IPS-NIHi7 (cell line): ENCODE measurements around the gene OR51D1.

Source experiments
- DNase-seq: peaks from one replicate; pipeline ENCODE4 v3.0.0; 2012; ENCODE audit warnings: mixed read lengths; ENCODE audit errors: extremely low spot score

The OR51D1 gene

DNA sequence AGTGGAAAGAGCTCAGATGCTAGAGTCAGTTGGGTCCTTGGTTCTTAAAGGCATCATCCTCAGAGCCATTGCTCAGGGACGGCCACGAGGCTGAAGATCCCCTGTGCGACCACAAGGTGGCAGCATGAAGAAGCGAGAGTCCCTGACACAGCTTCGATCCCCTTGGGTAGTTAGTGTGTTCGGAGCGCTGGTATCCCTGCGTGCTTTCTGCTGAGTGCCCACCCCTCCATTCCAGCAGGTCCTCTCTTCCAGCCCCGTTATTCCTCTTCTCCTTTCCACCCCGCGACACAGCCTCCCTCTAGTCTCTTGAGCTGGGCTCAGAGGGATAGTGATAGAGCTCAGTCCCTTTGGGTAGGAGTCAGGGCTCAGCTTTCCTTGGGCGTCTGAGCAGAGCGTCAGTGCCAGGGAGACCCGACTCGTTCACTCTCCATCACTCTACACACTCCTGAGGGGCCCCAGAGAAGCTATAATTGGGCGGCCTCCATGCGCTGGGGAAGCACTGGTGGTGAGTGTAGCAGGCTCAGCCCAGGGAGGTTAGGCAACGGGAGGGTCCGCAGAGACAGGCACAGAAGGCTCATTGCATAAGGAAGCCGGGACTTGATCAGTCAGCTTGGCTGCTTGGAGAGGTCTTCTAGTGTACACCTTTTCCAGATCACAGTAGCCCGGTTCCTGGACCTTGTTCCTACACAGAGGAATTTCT lies at the start of gene OR51D1:
Gene OR51D1, plus strand, starts transcription at position 516 of the 700 bp plus-strand sequence. CDS start 2,314 bp downstream, outside the sequence.
- peak; percentile 92 for DNase-seq

DNA sequence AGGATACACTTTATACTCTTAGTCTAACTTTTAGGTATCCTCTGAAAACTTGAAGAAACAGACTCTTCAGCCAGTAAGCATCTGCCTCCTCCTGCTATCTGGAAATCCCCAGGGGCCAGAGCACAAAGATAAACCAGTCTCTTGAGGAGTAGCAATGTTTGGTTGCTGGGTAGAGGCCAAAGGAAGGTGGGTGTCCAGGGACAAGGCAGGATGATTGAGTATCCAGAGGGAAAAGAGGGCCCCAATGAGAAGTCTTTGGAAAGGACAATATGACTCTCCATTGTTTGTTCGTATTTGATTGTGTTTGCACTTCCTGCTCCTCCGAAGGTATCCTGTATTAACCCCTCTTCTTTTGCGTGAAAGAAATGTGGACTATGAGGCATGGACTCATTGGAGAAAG lies 48.3 kb upstream of the OR51D1 start:
- no peak for DNase-seq

GRCh38 chr11:4593739-4594138 lies 43.5 kb upstream of the OR51D1 start, which contains the start of gene OR52I1:
OR52I1 (plus strand) TSS chr11:4594039; CDS start chr11:4594039, 0 bp downstream.
- DNase-seq, result no peak

DNA sequence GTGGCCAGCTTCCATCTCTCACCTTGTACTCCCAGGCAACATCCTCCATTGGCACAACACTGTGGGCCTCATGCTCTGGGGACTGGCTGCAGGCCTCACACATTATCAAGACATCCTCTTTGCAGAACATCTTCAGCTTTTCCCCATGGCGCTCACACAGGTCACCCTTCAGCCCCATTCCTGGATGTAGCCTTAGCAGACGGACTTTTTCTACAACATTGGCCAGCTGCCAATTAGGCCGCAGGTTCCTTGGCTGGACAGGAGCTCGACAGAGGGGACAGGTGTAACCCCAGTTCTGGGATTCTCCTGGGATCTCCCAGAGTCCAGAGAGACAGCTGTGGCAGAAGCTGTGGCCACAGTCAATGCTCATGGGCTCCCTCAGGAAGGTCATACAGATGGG lies 32.2 kb upstream of the OR51D1 start:
- DNase-seq, result no peak

DNA sequence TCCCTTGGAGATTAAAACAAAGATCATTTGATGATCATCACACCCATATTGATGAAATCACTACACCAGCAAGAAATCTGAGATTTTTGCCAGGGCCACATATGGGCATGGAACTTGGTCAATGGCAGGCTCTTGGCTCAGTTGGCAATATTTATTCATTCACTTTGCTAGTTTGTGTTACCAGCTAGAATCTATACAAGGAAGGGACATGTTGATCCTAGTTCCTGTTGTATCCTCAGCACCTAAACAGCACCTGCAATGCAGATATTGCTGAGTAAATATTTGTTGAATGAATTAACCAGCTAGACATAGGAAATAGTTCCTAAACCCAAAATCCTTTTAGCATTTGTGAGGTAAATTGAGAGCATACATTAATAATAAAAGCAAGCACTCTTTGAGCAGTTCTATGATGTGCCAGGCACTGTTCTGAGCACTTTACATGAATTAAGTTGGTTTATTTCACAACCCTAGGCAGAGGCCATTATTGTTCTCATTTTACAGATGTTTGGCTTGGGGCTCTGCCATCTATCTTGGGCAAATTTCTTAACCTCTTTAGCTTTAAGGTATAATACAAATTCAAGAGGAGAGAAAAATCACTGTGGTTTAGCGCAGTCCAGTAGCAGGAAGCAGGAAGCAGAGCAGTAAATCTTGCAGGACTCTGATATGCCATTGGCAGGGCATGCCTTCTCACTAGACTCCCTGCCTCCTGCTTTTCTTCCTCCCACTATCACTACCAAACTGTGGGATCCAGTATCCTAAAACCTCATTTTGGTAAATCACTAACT lies 30.9 kb upstream of the OR51D1 start:
- no peak for DNase-seq

DNA sequence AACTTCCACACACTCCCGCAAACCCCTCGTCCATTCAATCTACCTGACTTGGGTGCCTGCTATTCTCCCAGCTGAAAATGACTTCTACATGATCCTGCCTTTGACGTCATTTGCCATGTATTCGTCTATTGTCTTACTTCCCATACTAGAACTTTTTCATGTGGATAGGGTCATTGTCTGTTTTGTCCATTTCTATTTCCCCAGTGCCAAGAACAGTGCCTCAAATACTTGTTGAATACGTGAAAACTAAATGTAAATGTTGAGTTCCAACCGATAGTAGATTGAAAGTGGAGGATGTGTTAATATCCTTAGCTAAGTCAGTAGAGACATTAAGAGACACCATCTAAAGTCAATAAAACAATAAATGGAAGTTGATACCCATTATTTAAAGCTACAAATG lies 30.2 kb upstream of the OR51D1 start:
- DNase-seq, result no peak

DNA sequence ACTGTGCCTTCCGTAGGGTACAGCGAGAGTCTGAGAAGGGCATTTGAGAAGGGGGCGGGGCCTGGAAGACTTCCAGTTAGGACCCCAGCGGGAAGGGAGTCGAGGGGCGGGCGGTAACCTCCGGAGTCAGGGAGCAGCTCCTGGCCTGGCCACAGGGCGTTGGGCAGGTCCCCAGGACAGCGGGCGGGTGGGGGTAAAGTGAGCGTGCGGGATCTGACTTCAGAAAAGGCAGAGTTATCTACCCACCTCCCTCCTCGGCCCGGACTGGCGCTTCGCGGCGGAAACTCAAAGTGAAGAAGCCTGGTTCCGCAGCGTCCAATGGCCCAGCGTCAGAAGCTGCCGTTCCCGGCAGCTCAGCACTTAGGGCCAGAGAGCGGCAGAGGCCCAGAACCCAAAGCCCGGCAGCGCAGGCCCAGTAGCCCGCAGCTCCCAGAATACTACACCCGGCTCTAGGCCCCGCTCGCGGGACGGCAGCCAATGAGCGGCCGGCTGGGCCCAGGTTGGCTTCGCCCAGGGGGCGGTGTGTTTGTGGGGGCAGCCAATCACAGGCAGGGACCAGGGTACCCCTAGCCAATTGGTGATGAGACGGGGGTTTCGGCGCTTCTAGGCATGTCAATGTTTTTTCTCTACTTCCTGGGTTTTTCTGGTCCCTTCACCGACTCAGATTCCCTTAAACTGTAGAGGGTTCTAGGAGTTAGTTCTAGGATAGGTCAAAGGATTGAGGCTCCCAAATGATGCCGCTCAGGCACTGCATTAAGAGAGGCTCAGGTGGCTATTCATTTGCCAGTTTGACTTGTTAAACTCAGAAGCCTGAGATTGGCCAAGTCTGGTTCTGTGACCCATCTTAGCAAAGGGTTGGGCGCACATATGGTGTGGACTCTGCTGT lies 29.3 kb upstream of the OR51D1 start, which contains the start of gene TRIM68:
Gene TRIM68, minus strand, starts transcription at position 451 of the 886 bp plus-strand sequence. CDS start 2,727 bp downstream, outside the sequence.
- peak; percentile 99 for DNase-seq

DNA sequence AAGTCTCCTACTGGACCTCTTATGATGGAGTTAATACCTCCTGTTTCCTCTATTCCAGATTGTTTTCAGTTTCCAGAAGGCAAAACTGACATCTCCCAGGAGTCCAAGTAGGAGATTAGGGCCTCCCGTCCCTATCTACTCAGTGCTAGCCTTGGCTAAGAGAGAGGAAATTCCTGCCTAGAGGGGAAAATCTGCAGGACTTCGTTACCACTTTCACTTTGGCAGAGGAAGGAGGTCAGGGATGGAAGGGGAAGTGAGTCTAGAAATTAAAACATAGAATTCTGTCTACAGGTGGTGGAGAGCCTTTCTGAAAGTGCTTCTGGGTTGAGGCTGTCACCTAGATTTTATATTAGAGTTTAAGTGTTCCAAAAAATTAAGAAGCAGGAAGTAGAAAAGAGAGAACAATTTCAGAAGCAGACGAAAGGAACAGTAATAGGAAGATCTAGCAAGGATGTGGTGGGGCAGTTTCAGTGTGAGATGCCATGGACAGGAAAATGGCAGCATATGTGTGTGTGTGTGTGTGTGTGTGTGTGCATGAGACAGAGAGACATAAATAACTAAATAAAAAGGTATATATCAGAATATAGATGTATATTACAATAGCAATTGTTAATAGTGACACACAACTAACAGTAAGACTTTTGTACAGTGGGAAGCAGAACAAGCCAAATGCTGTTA lies 26.9 kb upstream of the OR51D1 start:
- DNase-seq, result no peak

DNA sequence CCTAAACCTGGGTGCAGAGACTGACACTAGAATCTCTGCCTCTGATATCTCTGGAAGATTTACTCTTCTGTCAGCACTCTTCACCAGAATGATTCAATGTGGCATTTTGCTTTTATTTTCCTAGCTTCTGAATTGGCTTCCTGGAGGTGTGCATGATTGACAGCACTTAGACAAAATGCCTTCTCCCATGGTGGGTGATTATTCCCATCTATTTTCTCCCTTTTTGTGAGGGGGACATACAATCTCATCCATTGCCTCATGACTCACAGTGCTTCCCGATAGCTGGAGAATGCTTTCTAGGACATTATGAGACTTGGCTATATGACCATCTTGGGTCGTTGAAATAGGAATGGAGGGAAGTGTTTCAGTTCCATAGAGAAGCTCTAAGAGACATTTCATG lies 25.3 kb upstream of the OR51D1 start:
- DNase-seq, result no peak

DNA sequence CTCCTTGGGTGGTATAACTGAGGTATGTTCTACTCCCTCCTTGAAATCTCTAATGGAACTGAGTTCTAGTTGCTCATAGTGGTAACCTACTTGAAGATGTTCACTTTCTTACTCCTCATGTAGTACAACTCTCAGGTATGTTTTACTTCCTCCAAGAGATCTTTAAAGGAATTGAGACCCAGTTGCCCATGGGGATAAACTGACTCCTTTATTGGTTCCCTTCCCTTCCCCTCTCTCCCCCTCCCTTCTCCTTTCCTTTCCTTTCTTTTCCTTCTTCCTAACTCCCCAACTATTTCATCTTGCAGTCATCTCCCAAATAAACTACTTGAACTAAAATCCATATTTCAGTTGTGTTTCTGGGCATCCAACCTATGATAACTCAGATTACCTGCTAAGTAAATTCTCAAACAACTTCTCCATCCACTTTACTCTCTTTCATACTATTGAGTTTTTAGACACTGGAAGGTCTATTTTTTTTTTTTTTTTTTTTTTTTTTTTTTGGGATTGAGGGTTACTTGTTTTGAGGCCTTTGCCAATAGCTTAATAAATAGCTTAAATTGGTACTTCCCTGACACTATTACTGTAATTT lies 21.3 kb upstream of the OR51D1 start:
- no peak for DNase-seq

DNA sequence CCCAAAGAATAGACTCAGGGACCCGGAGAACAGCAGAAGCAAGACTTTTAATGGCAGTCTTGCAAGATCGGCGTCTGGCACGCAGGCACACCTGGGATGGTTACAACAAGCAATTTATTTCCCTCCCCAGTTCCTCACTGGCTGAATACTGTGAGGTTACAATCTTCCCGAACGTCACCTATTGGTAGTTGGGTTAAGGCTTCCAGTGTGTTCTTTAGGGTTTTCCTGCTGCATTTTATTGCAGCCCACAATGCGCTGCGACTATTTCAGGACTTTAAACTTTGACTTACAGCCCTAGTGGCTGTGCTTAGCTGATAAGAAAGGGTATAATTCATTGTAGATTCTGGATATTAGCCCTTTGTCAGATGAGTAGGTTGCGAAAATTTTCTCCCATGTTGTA lies 17.8 kb upstream of the OR51D1 start:
- no peak for DNase-seq

DNA sequence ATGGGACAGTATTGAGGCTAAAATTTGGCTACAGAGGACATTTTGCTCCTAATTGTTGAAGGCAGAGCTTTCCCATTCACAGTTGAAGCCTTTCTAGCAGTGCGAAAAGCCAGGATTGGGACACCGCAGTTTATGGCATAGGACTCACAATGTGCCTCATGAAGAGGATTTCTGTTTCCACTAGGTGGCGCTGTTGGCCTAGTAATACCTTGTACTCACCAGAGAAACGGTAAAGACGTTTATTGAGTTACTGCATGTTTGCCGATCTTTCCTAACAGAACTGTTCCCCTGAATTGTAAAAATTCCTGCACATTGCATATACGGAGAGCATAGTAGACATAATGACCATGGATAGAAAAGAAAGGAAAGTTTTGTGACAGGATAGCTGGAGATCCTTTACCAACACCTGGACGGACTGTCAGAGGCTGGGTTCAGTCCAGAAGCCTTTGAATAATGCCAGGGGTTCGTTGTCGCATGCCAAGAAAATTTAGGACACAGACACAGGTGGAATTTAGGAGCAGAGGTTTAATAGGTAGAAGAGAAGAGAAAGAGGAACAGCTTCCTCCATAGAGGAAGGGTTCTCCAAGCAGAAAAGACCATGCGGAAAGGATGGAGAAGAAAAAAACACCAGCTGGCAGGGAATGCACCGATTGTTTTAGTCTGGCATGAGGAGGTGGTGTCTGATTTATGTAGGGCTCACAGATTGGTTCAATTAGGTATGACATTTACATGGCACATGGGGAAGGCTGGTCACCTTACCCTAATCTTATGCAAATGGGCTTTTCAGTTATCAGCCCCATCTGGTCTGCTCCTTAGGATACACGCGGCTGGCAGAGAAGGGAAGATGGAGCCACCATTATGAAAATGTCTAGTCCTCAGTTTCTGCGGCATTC lies 10.8 kb upstream of the OR51D1 start:
- peak; percentile 54 for DNase-seq

DNA sequence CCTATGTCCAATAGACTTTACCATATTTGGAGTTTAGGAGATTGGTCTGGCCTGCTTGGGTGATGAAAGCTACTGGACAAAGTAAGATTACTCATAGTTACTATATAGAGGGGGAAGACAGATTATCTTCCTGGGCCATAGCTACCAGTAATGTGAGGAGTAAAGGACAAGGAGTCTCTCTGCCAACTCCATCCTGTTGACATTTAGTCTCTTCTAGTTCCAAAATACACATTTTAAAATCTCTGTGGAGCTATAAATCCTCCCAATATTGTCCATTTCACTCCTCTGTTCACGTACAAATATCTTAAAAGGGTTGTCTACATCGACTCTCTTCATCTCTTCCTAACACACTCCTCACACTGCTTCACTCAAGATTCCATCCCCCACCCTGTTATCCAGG lies 1.1 kb upstream of the OR51D1 start:
- no peak for DNase-seq

GRCh38 chr11:4637662-4638047 lies 378 bp downstream of the OR51D1 start:
- no peak for DNase-seq

DNA sequence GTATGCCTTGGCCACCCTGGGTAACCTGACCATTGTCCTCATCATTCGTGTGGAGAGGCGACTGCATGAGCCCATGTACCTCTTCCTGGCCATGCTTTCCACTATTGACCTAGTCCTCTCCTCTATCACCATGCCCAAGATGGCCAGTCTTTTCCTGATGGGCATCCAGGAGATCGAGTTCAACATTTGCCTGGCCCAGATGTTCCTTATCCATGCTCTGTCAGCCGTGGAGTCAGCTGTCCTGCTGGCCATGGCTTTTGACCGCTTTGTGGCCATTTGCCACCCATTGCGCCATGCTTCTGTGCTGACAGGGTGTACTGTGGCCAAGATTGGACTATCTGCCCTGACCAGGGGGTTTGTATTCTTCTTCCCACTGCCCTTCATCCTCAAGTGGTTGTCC lies 2.7 kb downstream of the OR51D1 start:
- DNase-seq, result no peak

- no peak for DNase-seq
These were observed 4.2 kb downstream of the OR51D1 start for GRCh38 chr11:4641501-4641900.

DNA sequence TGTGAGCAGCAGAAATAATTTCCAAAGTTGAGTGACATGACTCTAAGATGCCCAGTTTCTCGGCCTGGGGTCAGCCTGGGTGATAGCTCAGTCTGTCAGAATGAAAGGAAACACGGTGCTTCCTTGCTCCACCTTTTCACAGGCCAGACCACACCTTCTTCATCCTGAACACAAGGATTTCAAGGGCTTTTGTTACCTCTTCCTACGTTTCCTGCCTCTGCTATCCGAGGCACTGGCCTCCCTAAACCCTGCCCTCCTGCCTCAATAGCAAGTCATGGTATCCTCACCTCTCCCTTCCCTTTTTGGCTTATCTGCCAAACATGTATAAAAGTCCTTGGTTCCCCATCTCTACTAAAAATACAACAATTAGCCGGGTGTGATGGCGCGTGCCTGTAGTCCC lies 4.8 kb downstream of the OR51D1 start:
- no peak for DNase-seq

DNA sequence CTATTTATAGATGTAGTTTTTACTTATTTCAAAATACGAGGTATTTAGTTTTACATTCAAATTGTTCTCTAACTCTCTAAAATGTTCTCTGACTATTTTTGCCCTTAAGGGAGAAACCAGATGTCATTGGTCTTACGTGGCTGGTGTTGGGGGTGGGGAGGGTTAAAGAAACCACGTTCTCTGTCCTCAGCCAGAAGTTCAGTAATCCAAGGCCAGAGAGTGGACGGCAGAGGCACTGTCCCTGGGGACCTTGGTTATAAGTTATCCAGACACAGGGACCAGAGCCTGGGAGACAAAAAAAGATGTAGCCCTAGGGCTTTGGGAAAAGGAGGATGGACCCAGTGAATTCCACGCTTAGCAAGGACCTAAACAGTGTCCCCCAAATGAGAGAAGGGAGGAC lies 5.8 kb downstream of the OR51D1 start:
- DNase-seq, result no peak

DNA sequence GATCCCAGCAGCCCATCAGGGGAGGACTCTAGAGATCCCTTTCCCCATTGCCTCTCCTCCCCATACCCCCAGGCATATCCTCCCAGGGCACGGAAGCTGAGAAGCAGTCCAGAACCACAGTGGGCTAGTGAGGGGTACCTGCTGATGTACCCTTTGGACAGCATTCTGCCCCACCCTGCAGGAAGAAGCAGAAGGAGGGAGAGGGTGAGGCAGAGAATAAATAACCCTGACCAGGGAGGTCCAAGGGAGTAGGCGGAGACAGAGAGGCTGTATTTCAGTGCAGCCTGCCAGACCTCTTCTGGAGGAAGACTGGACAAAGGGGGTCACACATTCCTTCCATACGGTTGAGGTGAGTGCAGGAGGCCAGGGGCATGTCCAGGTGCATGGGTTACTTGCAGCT lies 6.4 kb downstream of the OR51D1 start, which contains the start of gene OR51E1:
Gene OR51E1, plus strand, starts transcription at position 301 of the 400 bp plus-strand sequence. CDS start 8,545 bp downstream, outside the sequence.
- DNase-seq, result no peak

GRCh38 chr11:4644233-4644632 lies 7.0 kb downstream of the OR51D1 start:
- DNase-seq, result no peak
